H7 (cell line): ENCODE data around the gene RSPH4A. TPM values are rescaled to one million over a fixed set of nuclear protein-coding genes. Genes with fewer than 3 reads are reported as not detected.

Experiments used
- DNase-seq: peaks from one replicate; pipeline ENCODE4 v3.0.0; 2012
- H3K27me3 ChIP-seq: 2 replicates; pipeline ENCODE4 v1.6.0; 2011; ENCODE audit warnings: mild to moderate bottlenecking, low read length; ENCODE audit not compliant: control insufficient read depth, insufficient read depth
- H3K36me3 ChIP-seq: replicated peaks from 2 replicates; pipeline ENCODE4 v1.5.1; 2011; ENCODE audit warnings: low read length; ENCODE audit not compliant: control insufficient read depth, insufficient read depth
- H3K4me3 ChIP-seq: 2 replicates; pipeline ENCODE4 v1.5.1; 2011; ENCODE audit warnings: low read depth, mild to moderate bottlenecking, control low read depth, low read length, moderate library complexity; ENCODE audit not compliant: insufficient read depth
- total RNA-seq: library from RNA; depleted of rRNA; stranded (reverse); fragments of >200 nt; shearing (Covaris generic); gene quantifications from 2 replicates; pipeline ENCODE4 v1.2.3, GENCODE V29; 2014; rRNA removed

The RSPH4A gene
- total RNA-seq = 0.03 TPM in 1 of 2 replicates, not detected in the other

DNA sequence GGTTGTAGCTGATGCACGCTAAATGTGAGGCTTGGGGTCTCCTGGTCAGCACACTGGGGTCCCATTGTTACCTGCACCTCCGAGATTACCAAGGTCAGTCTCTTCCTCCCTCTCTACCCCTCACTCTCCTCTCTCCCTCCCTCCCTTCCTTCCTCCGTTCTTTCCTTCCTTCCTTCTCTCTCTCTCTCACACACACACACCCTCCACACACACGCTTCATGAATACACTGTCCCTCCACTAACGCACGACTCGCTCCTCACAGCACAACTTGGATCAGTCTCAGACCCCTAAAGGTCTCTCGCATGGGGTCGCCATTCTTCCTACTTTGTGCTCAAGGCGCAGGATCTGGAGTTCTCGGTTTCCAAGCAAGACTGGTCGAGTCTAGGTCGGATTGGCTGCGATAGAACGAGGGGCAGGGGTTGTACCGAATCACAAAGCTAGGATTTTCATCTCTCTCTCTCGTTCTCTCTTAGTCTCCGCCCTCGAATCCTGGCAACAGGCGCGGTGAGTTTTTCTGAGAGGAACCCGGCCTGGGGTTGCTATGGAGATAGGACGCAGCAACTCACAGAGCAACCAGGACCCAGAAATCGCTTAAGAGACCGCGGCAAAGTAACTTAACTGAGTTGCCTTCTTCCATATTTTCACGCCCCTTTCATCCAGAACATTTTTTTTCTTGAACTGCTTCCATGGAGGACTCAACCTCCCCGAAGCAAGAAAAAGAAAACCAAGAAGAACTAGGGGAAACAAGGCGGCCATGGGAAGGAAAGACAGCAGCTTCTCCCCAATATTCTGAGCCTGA lies at the start of gene RSPH4A:
Gene RSPH4A, plus strand, starts transcription at position 543 of the 800 bp plus-strand sequence. Its CDS starts 145 bp downstream, at position 688.
- Histone ChIP-seq H3K4me3 (peak within 1 kb of the TSS; percentile 60), H3K36me3 (no peaks in the 10 kb centered on the region), H3K27me3 (peaks cover 12% of the 10 kb centered on the region)
- DNase-seq = peak; percentile 88

DNA sequence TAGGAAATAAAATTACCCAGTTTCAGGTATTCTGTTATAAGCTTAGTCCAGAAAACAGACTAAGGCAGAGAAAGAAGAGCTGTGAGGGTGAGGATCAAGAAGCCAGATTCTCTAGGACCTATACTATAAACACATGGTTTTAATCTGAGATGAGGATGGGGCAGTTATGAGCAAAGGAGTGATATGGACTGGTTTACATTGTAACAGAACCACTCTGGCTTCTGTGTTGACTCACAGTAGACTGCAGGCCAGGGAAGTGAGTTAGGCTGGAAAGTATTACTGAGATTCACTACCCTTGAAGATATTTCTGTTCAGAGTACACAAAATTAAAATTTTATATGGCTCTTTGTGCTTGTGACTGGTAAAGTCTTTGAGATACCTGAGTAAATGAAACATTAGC lies 48.2 kb upstream of the RSPH4A start:
- no peak overlapping the region for H3K4me3 ChIP-seq
- H3K27me3 ChIP-seq = no peaks in the 10 kb centered on the region; the same call in 1 of the 2 replicates
- no peak for DNase-seq
- H3K36me3 ChIP-seq = no peaks in the 10 kb centered on the region

DNA sequence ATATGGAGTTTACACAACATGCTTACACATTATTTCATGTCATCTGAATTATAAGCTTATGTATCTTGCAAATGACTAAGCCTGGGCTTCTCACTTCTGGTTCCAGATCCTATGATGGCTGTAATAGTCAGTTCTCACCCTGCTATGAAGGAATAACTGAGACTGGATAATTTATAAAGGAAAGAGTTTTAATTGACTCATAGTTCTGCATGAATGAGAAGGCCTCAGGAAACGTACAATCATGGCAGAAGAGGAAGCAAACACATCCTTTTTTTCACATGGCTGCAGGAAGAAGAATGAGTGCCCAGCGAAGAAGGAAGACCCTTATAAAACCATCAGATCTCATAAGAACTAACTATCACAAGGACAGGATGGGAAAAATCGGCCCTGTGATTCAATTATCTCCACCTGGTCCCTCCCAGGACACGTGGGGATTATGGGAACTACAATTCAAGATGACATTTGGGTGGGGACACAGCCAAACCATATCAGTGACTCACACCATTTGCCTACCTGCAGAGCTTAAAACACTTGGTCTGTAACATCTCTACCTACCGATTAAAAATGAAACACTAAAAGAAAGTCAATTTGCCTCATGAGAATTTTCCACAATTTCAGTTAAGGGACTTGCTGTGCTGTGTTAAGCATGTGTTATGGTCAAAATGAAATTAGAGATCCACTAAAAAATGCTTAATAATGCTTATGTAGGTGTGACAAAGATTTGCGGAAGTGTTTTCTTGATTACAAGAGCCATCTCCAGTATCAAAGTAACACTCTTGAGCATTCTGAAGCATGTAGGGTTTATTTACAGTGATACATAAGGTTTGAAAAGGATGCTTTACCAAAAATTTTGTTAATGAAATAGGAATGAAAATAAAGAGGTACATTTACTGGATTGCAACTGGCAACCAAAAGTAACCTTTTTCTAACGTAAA lies 47.2 kb upstream of the RSPH4A start:
- no peak for DNase-seq
- H3K27me3 ChIP-seq = no peaks in the 10 kb centered on the region; the same call in 1 of the 2 replicates
- H3K4me3 ChIP-seq = no peak overlapping the region
- H3K36me3 ChIP-seq = no peaks in the 10 kb centered on the region

GRCh38 chr6:116570856-116571682 lies 45.2 kb upstream of the RSPH4A start, which contains the start of gene RWDD1:
TSS of gene RWDD1 (plus strand) at chr6:116571504. CDS start at chr6:116571583, 79 bp downstream.
- Histone ChIP-seq H3K27me3 (no peaks in the 10 kb centered on the region; the same call in 1 of the 2 replicates), H3K36me3 (no peaks in the 10 kb centered on the region), H3K4me3 (peak within 1 kb of the TSS; percentile 91)
- peak; percentile 95 for DNase-seq

DNA sequence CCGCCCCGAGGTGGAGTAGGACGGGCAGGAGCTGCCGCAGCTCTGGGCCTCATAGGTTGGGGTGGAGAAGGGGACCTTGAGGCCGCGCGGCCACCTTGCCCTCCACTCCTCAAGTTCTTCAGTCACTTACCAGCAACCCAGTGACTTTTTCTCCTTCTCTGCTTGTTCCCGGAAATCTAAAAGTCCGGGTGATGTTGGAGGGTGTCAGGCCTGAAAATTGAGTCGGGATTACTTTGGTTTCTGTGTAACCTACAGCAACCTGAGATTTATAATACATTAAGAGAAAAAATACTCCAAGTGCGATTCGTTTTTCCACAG lies 44.6 kb upstream of the RSPH4A start:
- Histone ChIP-seq H3K27me3 (no peaks in the 10 kb centered on the region; the same call in 1 of the 2 replicates), H3K36me3 (no peaks in the 10 kb centered on the region), H3K4me3 (peak overlapping the region; percentile 91)
- DNase-seq = no peak

DNA sequence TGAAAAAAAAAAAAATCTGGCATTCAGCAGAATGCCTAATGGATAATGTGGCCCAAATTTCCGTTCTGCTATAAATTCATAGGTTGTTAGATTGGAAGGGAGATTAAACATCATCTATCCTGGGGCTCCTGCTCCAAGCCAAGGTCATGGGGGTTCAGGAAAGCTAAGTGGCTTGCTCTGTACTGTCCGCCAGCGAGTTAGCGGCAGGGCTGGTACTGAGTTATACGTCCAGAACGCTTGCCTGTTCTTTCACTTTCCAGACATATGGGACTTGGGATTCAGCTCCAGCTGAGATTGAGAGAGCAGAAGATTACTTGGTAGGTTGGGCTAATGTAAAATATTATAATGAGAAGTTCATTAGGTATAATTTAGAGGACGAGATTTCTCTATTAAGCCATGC lies 44.1 kb upstream of the RSPH4A start:
- Histone ChIP-seq H3K27me3 (no peaks in the 10 kb centered on the region; the same call in 1 of the 2 replicates), H3K36me3 (no peaks in the 10 kb centered on the region), H3K4me3 (peak overlapping the region; percentile 91)
- peak; percentile 37 for DNase-seq

GRCh38 chr6:116575227-116575626 lies 41.1 kb upstream of the RSPH4A start:
- Histone ChIP-seq H3K4me3 (no peak overlapping the region), H3K27me3 (no peaks in the 10 kb centered on the region)

DNA sequence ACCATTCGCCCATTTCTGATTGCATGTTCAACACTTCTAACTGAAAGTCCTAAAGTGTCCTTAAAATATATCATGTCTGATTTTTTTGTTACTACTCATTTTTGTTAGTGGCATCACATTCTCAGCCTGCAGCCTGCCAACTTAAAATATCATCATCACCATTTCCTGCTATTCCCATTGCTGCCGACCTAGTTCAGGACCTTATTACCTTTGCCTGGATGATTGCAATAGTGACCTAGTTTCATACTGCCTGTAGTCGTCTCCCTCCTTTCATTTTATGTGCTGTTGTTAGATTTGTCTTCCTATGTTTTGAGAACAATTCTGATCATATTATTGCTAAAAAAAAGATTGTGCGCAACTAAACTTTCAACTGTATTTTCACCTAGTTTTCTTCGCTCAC lies 38.8 kb upstream of the RSPH4A start:
- no peaks in the 10 kb centered on the region for H3K27me3 ChIP-seq
- DNase-seq = no peak
- no peaks in the 10 kb centered on the region for H3K36me3 ChIP-seq
- H3K4me3 ChIP-seq = no peak overlapping the region

More at GRCh38 chr6:116575227-116575626, 41.1 kb upstream of the RSPH4A start:
- no peaks in the 10 kb centered on the region for H3K36me3 ChIP-seq
- no peak for DNase-seq

DNA sequence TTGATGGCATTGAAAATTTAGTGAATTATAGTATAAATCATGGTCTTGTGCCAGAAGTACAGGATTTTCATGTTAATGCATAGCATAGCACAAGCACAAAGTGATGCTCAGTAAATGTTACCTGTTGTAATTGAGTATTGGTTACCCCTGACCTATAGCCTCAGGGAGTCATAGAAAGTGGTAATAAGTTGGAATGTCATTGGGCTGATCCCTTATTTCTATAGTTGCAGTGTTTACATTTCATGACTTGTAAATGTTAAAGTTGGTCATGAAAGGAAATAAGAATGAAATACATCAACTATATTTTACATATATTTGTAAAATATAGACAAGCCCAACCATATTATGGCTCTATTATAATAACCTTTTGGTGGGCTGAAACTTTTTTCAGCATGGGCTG lies 37.9 kb upstream of the RSPH4A start:
- no peaks in the 10 kb centered on the region; the same call in 1 of the 2 replicates for H3K36me3 ChIP-seq

DNA sequence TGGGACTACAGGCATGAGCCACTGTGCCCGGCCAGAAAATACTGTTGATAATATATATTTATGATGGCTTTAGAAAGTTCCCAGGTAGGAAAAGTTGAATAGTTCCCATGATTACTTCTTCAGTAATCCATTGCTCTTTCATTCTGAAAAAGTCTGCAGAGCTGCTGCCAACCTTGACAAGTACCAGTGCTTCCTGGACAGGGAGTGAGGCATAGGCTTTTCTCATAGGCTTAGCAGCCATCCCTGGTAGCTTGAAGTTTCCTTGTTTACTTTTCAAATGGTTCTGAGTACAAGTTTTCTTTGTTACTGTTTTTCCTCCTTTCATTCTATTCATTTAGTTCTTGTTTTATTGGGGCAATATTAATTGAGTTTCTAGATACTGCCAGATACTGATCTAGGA lies 37.1 kb upstream of the RSPH4A start:
- H3K27me3 ChIP-seq = no peaks in the 10 kb centered on the region
- no peak for DNase-seq
- no peaks in the 10 kb centered on the region; the same call in 1 of the 2 replicates for H3K36me3 ChIP-seq
- no peak overlapping the region for H3K4me3 ChIP-seq

More for the DNA sequence above, 37.9 kb upstream of the RSPH4A start:
- H3K27me3 ChIP-seq = no peaks in the 10 kb centered on the region
- no peak for DNase-seq
- no peak overlapping the region for H3K4me3 ChIP-seq

DNA sequence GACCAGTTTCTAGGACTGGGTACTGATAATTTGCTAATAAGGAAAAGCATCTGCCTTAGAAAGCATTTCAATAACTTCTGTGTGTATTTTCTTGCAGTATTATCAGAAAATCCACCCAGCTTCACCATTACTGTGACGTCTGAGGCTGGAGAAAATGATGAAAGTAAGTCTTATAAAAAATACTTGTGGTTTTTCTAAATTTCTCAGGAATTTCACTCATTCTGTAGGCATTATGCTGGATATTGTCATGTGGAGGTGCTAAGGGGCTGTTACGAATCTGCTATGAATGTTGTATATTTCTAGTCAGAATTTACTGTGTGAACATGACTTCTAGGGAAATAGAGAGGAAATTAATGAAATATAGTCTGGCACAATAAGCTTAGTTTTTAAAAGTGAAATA lies 36.1 kb upstream of the RSPH4A start:
- no peak for DNase-seq
- Histone ChIP-seq H3K36me3 (no peaks in the 10 kb centered on the region; the same call in none of the 2 replicates), H3K4me3 (no peak overlapping the region), H3K27me3 (no peaks in the 10 kb centered on the region)

DNA sequence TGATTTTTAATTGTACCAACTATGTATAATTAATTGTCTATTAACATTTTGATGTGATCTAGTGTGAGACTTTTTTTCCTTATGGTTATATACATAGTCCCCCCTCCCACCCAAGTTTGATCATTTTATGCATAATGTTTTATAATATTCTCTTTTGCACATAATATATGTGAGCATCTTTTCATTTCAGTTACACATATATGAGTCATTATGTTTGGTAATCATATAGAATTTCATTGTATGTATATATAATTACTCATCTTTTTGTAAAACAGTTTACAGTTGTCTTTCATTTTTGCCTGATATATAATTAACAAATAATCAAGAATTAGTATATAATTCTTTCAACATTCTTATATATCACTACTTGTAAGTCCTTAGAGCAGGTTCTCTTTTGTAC lies 30.0 kb upstream of the RSPH4A start:
- Histone ChIP-seq H3K36me3 (peaks cover 1% of the 10 kb centered on the region), H3K4me3 (no peak overlapping the region), H3K27me3 (no peaks in the 10 kb centered on the region)
- DNase-seq = no peak

DNA sequence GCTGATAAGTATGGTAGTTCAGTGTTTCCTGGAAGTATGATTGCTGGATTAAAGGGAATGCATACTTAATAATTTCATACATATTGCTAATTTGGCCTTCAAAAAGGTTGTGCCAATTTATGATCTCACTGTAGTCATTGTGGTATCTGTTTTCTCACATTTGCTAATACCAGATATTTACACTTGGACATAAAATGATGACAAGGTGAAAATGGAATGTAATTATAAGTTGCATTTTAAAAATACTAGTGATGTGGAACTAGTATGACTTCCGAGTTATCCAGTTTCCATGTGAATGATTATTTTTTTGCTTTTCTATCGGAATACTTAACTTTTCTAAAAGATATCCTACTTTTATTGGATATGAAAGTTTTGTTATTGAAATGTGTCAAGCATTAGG lies 29.5 kb upstream of the RSPH4A start:
- Histone ChIP-seq H3K27me3 (no peaks in the 10 kb centered on the region), H3K4me3 (no peak overlapping the region), H3K36me3 (peaks cover 1% of the 10 kb centered on the region)

DNA sequence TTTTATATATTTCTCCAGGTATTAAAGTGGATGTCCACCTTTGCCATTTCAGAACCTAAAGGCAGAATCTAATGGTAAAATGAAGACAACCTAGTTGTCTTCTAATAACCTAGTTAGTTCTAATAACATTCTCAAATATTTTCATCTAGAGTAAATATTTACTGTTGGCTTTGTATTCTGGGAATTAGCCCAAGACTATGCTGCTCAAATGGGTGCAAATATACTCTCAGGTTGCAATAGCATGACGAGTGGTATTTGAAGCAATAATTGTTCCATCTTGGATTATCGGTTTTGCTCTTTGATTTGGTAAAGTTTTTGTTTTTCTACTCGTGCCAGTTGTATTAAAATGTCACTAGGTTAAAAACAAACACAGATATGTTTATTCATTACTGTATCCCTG lies 21.0 kb upstream of the RSPH4A start:
- no peak overlapping the region for H3K4me3 ChIP-seq
- no peak for DNase-seq
- no peaks in the 10 kb centered on the region for H3K27me3 ChIP-seq
- peaks cover 7% of the 10 kb centered on the region for H3K36me3 ChIP-seq

More for the DNA sequence above, 29.5 kb upstream of the RSPH4A start:
- DNase-seq = no peak
